GM23338 (cell line): ENCODE results near the gene RASA3. TPM values are rescaled to one million over a fixed set of nuclear protein-coding genes. Genes with fewer than 3 reads are reported as not detected.

Source experiments
- ATAC-seq: fragments of 200-7000 bp; cut with Tn5 transposase; 3 replicates; pipeline ENCODE4 v1.9.1; 2020
- DNase-seq: peaks from one replicate; pipeline ENCODE4 v3.0.0-alpha.2; 2015; ENCODE audit warnings: low spot score
- H2AFZ ChIP-seq: fragments of 200-600 bp; sonication (generic); 2 replicates; pipeline ENCODE4 v1.8.0; 2016; ENCODE audit warnings: antibody characterized with exemption, mild to moderate bottlenecking, moderate library complexity
- H3F3A ChIP-seq: fragments of 200-600 bp; sonication (generic); replicated peaks from 2 replicates; pipeline ENCODE4 v1.8.0; 2017; ENCODE audit warnings: antibody characterized with exemption, mixed run types, low read depth
- H3K27ac ChIP-seq: fragments of 200-600 bp; sonication (generic); 2 replicates; pipeline ENCODE4 v1.6.1; 2016; ENCODE audit warnings: low read depth
- H3K27me3 ChIP-seq: fragments of 200-600 bp; sonication (generic); 2 replicates; pipeline ENCODE4 v1.8.0; 2016; ENCODE audit warnings: mild to moderate bottlenecking, mixed run types, moderate library complexity; ENCODE audit not compliant: insufficient read depth
- H3K36me3 ChIP-seq: fragments of 200-600 bp; sonication (generic); 2 replicates; pipeline ENCODE4 v1.8.0; 2016; ENCODE audit warnings: mild to moderate bottlenecking; ENCODE audit not compliant: insufficient read depth
- H3K4me1 ChIP-seq: fragments of 200-600 bp; sonication (generic); 2 replicates; pipeline ENCODE4 v1.8.0; 2016; ENCODE audit warnings: mild to moderate bottlenecking, moderate library complexity; ENCODE audit not compliant: insufficient read depth
- H3K4me2 ChIP-seq: fragments of 200-600 bp; sonication (generic); 2 replicates; pipeline ENCODE4 v1.7.1; 2017; ENCODE audit warnings: mixed run types
- H3K4me3 ChIP-seq: fragments of 200-600 bp; sonication (generic); 2 replicates; pipeline ENCODE4 v1.6.1; 2016; ENCODE audit warnings: mixed run types
- H3K79me2 ChIP-seq: fragments of 200-600 bp; sonication (generic); replicated peaks from 2 replicates; pipeline ENCODE4 v1.8.0; 2017; ENCODE audit warnings: mild to moderate bottlenecking; ENCODE audit not compliant: insufficient read depth
- H3K9me2 ChIP-seq: fragments of 200-600 bp; sonication (generic); 2 replicates; pipeline ENCODE4 v1.8.0; 2017; ENCODE audit not compliant: insufficient read depth
- H4K20me1 ChIP-seq: fragments of 200-600 bp; sonication (generic); replicated peaks from 2 replicates; pipeline ENCODE4 v1.8.0; 2017; ENCODE audit warnings: mild to moderate bottlenecking; ENCODE audit not compliant: insufficient read depth
- H3K27ac Mint-ChIP-seq: 2 replicates; pipeline ENCODE4 v1.8.0; 2020; ENCODE audit warnings: inconsistent platforms, mild to moderate bottlenecking, moderate library complexity, mixed read lengths
- H3K27me3 Mint-ChIP-seq: 3 replicates; pipeline ENCODE4 v1.8.0; 2022; ENCODE audit warnings: low read depth, mild to moderate bottlenecking, moderate library complexity, mixed read lengths, inconsistent platforms; ENCODE audit not compliant: insufficient read depth, poor library complexity
- H3K36me3 Mint-ChIP-seq: 3 replicates; pipeline ENCODE4 v1.8.0; 2021; ENCODE audit warnings: low read depth, mild to moderate bottlenecking, inconsistent platforms, moderate library complexity, mixed read lengths
- H3K4me1 Mint-ChIP-seq: 3 replicates; pipeline ENCODE4 v1.8.0; 2020; ENCODE audit warnings: mild to moderate bottlenecking, inconsistent platforms, mixed read lengths
- H3K4me3 Mint-ChIP-seq: 3 replicates; pipeline ENCODE4 v1.8.0; 2021; ENCODE audit warnings: moderate library complexity, mild to moderate bottlenecking, inconsistent platforms, mixed read lengths
- H3K9me3 Mint-ChIP-seq: 3 replicates; pipeline ENCODE4 v1.8.0; 2020; ENCODE audit warnings: moderate library complexity, mild to moderate bottlenecking, inconsistent platforms, mixed read lengths
- CREB1 ChIP-seq: fragments of 250-450 bp; sonication (Bioruptor Pico); IDR thresholded peaks from 2 replicates; pipeline ENCODE4 v1.5.0; 2020; ENCODE audit warnings: low read depth, mild to moderate bottlenecking, moderate library complexity
- EZH2 ChIP-seq: fragments of 200-600 bp; sonication (generic); IDR thresholded peaks from one replicate; pipeline ENCODE4 v1.8.0; 2017; ENCODE audit warnings: antibody characterized with exemption, mild to moderate bottlenecking, low read depth; ENCODE audit not compliant: unreplicated experiment
- EZH2phosphoT487 ChIP-seq: fragments of 200-600 bp; sonication (generic); IDR thresholded peaks from one replicate; pipeline ENCODE4 v1.8.1; 2018; ENCODE audit warnings: antibody characterized with exemption; ENCODE audit not compliant: unreplicated experiment
- JUNB ChIP-seq: IDR thresholded peaks from one replicate; pipeline ENCODE4 v1.6.1; 2016; ENCODE audit warnings: antibody characterized with exemption; ENCODE audit not compliant: unreplicated experiment
- NANOG ChIP-seq: IDR thresholded peaks from 2 replicates; pipeline ENCODE4 v1.6.1; 2016; ENCODE audit warnings: antibody characterized with exemption, borderline replicate concordance
- POLR2AphosphoS5 ChIP-seq: IDR thresholded peaks from 2 replicates; pipeline ENCODE4 v1.6.1; 2016; ENCODE audit warnings: antibody characterized with exemption, low read depth
- REST ChIP-seq: IDR thresholded peaks from one replicate; pipeline ENCODE4 v1.6.1; 2018; ENCODE audit warnings: antibody characterized with exemption; ENCODE audit not compliant: unreplicated experiment
- STAT1 ChIP-seq: IDR thresholded peaks from one replicate; pipeline ENCODE4 v1.6.1; 2016; ENCODE audit warnings: antibody characterized with exemption; ENCODE audit not compliant: unreplicated experiment
- ZNF114 ChIP-seq: fragments of 250-450 bp; sonication (Bioruptor Pico); IDR thresholded peaks from 2 replicates; pipeline ENCODE4 v1.5.0; 2020; ENCODE audit warnings: mild to moderate bottlenecking, moderate library complexity
- ZNF331 ChIP-seq: fragments of 250-450 bp; sonication (Bioruptor Pico); IDR thresholded peaks from 2 replicates; pipeline ENCODE4 v1.5.0; 2020; ENCODE audit warnings: low read depth, mild to moderate bottlenecking, moderate library complexity
- ZNF462 ChIP-seq: fragments of 250-450 bp; sonication (Bioruptor Pico); IDR thresholded peaks from 2 replicates; pipeline ENCODE4 v1.5.0; 2020; ENCODE audit warnings: mild to moderate bottlenecking, moderate library complexity
- polyA plus RNA-seq: library from polyadenylated mRNA; unstranded; fragments of >200 nt; fragmentation: Nextera tagmentation; extraction: Ambion mirVana; gene quantifications from 2 replicates; pipeline ENCODE4 v1.2.1, GENCODE V29; 2016
- total RNA-seq: library from RNA; depleted of rRNA; stranded (reverse); fragments of >200 nt; shearing (Covaris generic); gene quantifications from 2 replicates; pipeline ENCODE4 v1.2.3, GENCODE V29; 2014
- TF ChIP-seq, protein P1 (sequence below): IDR thresholded peaks from 2 replicates; pipeline ENCODE4 v1.6.1; 2016; ENCODE audit warnings: antibody characterized with exemption
- TF ChIP-seq, protein P2 (sequence below), 2 experiments: fragments of 200-600 bp in 1 of 2; sonication (generic) in 1 of 2; conservative IDR thresholded peaks; 2 replicates each; pipeline versions ENCODE4 v1.5.1 to v1.6.1; 2016 to 2017; ENCODE audit warnings: antibody characterized with exemption in 2 of 2, low read depth in 2 of 2, mild to moderate bottlenecking in 2 of 2, moderate library complexity in 1 of 2

The RASA3 gene
- total and polyA plus RNA-seq, 2 experiments from 2014 or later: 11.2 to 20.7 TPM

DNA sequence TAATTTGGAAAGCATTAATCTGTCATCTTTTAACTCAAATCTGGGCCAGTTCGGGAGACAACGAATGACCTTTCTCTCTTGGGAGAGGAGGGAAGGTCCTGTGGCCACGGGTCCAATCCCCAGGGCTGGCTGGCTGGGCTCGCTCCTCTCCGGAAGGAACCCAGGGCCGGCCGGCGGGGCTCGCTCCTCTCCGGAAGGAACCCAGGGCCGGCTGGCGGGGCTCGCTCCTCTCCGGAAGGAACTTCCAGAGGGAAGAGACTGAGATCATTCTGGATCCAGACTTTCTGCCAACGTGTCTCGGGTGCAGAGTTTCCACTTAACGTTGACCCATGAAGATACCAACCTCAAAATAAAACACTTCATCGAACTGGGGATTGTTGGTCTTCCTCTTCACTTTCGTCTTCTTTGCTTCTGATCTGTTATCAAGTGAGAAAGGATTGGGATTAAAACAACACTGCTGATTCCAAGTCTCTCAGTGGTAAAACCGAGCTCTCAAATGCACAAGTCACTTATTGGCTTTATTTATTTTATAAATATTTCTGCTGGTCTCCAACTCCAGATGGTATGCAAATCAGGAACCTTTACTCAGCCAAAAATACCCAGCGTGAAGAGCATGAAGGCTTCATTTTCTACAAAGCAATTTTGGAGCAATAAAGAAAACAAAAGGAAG, 105.2 kb downstream of the RASA3 start:
- H3K9me2 ChIP-seq: no peaks in the 10 kb centered on the region
- no peak for DNase-seq
- peaks cover 11% of the 10 kb centered on the region for H3K36me3 Mint-ChIP-seq
- peaks cover 11% of the 10 kb centered on the region for H3K4me1 Mint-ChIP-seq
- H3K9me3 Mint-ChIP-seq: peaks cover 10% of the 10 kb centered on the region; the same call in 2 of the 3 replicates
- no peak overlapping the region for H2AFZ ChIP-seq
- H4K20me1 ChIP-seq: no peaks in the 10 kb centered on the region; the same call in 1 of the 2 replicates
- no peak overlapping the region for H3K27ac ChIP-seq
- H3K4me2 ChIP-seq: no peak overlapping the region
- H3K27ac Mint-ChIP-seq: 0 out of 2 replicates have a peak overlapping the region, but pooled peaks have one; percentile 24
- TF ChIP-seq NANOG: no peak
- TF ChIP-seq POLR2AphosphoS5: no peak
- TF ChIP-seq REST: no peak
- no peak for TF ChIP-seq JUNB
- TF ChIP-seq EZH2: no peak
- no peak for TF ChIP-seq ZNF114 (CRISPR knock-in tag)
- TF ChIP-seq, protein P1, sequence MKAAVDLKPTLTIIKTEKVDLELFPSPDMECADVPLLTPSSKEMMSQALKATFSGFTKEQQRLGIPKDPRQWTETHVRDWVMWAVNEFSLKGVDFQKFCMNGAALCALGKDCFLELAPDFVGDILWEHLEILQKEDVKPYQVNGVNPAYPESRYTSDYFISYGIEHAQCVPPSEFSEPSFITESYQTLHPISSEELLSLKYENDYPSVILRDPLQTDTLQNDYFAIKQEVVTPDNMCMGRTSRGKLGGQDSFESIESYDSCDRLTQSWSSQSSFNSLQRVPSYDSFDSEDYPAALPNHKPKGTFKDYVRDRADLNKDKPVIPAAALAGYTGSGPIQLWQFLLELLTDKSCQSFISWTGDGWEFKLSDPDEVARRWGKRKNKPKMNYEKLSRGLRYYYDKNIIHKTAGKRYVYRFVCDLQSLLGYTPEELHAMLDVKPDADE: no peak
- TF ChIP-seq, protein P2, sequence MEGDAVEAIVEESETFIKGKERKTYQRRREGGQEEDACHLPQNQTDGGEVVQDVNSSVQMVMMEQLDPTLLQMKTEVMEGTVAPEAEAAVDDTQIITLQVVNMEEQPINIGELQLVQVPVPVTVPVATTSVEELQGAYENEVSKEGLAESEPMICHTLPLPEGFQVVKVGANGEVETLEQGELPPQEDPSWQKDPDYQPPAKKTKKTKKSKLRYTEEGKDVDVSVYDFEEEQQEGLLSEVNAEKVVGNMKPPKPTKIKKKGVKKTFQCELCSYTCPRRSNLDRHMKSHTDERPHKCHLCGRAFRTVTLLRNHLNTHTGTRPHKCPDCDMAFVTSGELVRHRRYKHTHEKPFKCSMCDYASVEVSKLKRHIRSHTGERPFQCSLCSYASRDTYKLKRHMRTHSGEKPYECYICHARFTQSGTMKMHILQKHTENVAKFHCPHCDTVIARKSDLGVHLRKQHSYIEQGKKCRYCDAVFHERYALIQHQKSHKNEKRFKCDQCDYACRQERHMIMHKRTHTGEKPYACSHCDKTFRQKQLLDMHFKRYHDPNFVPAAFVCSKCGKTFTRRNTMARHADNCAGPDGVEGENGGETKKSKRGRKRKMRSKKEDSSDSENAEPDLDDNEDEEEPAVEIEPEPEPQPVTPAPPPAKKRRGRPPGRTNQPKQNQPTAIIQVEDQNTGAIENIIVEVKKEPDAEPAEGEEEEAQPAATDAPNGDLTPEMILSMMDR (conservative IDR thresholded peaks at IDR 0.05; ENCODE audit: low read depth in 2 of 2): no peak
- no peak for TF ChIP-seq ZNF331 (CRISPR knock-in tag)
- TF ChIP-seq STAT1: no peak
- no peak for TF ChIP-seq ZNF462 (CRISPR knock-in tag)
- no peak for TF ChIP-seq EZH2phosphoT487
- no peak for TF ChIP-seq CREB1 (CRISPR knock-in tag)
- no peak; the same call in 2 of the 3 replicates for ATAC-seq
- no peak overlapping the region for H3K4me3 Mint-ChIP-seq
- H3F3A ChIP-seq: no peaks in the 10 kb centered on the region
- H3K79me2 ChIP-seq: peaks cover 3% of the 10 kb centered on the region; the same call in 1 of the 2 replicates
- peaks cover 5% of the 10 kb centered on the region for H3K27me3 Mint-ChIP-seq
- no peak overlapping the region for H3K4me3 ChIP-seq
- no peaks in the 10 kb centered on the region for H3K27me3 ChIP-seq
- no peaks in the 10 kb centered on the region for H3K4me1 ChIP-seq
- H3K36me3 ChIP-seq: no peaks in the 10 kb centered on the region
